LNCAP (cell line): Measurements from ENCODE around the gene KRTAP5-2.

ENCODE experiments used
- TF ChIP-seq, protein P1 (sequence below): fragments of 450-650 bp; IDR thresholded peaks from 2 replicates; pipeline ENCODE4 v1.5.1; 2017; ENCODE audit warnings: mild to moderate bottlenecking

The KRTAP5-2 gene

DNA sequence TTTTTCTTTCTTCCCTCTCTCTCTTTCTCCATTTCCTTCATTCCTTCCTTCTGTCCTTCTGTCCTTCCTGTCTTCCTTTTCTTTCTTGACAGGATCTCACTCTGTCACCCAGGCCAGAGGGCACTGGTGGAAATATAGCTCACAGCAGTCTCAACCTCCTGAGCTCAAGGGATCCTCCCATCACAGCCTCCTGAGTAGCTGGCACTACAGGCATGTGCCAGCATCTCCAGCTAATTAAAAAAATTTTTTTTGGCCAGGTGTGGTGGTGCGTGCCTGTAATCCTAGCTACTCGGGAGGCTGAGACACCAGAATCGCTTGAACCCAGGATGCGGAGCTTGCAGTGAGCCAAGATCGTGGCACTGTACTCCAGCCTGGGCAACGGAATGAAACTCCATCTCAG lies 21.3 kb downstream of the KRTAP5-2 start:
- TF ChIP-seq, protein P1, sequence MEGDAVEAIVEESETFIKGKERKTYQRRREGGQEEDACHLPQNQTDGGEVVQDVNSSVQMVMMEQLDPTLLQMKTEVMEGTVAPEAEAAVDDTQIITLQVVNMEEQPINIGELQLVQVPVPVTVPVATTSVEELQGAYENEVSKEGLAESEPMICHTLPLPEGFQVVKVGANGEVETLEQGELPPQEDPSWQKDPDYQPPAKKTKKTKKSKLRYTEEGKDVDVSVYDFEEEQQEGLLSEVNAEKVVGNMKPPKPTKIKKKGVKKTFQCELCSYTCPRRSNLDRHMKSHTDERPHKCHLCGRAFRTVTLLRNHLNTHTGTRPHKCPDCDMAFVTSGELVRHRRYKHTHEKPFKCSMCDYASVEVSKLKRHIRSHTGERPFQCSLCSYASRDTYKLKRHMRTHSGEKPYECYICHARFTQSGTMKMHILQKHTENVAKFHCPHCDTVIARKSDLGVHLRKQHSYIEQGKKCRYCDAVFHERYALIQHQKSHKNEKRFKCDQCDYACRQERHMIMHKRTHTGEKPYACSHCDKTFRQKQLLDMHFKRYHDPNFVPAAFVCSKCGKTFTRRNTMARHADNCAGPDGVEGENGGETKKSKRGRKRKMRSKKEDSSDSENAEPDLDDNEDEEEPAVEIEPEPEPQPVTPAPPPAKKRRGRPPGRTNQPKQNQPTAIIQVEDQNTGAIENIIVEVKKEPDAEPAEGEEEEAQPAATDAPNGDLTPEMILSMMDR, result no peak

DNA sequence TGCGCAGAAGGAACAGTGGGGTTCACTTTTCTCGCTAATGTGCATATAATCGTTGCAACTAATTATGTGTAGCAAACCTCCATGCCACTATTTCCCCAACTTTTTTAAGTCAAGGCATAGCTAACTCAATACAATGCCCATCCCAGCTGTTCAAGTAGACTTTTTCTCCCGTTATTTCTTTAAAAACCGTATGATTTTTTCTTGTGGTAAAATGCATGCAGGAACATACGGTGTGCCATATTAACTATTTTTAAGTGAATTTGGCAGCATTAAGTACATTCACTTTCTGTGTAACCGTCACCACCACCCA lies 23.2 kb downstream of the KRTAP5-2 start:
- TF ChIP-seq, protein P1, result no peak

DNA sequence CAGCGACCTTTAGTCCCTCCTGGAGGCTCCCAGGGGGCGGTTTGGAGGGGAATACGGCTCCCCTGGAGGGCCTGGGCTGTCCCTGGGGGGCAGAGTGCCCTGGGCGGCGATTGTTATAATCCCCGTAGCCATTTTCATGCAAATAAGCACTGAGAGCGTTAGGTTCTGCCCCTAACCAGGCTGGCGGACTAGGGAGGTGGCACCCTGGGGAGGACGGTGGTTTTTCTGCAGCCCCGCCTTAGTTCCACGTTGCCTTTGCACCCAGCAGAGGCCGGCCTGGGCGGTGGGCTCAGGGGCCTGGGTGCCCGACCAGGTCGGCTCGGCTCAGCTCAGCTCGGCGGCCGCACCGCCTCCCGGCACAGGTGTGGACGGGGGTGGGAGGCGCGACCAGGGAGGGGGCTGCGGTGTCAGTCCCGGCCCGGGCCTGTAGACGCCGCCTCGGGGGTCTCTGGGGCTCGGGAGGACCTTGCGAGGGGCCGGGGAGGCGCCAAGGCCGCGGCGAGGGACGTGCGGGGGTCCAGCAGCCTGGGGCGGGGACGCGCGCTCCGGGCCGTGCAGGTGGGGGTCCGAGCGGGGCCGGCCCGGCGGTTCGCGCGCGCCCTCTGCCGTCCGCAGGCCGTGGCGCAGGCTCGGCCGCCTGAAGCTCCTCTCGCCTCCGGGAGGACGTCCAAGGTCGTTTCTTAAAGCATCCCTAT lies 23.7 kb downstream of the KRTAP5-2 start:
- TF ChIP-seq, protein P1, result peak; percentile 96

GRCh38 chr11:1573903-1574237 lies 24.2 kb downstream of the KRTAP5-2 start:
- TF ChIP-seq, protein P1, result no peak

DNA sequence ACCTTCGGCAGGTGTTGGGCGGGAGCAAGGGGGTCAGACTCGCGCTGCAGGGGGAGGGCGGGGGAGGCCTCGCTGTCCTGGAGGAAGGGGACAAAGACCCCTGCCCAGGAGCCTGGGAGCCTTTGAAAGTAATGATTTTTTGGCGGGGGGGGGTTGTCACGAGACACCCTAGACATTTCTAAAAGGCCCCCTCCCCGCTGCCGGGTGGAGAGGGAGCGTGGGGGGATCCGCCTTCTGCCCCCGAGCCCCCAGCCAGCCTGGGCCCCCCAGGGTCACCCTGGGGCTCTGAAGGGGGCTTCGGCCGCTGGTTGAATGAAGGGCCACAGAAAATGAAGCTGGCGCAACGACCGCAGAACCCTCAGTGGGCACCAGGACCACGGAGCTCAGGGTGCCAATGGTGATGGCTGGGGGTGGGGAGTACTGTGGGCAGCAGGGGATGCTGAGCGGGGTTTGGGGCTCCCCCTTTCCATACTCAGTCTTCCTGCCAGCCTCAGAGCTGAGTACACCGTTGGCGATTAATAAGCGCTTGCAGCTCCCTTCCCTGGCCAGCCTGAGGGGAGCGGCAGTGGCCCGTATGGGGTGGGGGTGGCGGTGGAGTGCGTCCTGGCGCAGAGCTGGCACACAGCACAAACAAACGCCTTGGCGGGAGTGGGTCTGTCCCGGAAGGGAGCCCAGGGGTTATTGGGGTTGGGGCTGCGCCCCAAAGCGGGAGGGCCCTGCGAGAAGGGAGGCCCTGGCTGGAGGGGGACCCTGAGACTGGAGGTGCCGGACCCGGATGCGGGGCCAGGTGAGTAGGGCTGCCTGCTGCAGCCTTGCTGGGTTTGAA lies 24.8 kb downstream of the KRTAP5-2 start:
- TF ChIP-seq, protein P1, result no peak

- TF ChIP-seq, protein P1, result no peak
Measured at GRCh38 chr11:1572197-1573076, 25.7 kb downstream of the KRTAP5-2 start, which contains the start of gene DUSP8. Gene DUSP8, minus strand, starts transcription at chr11:1572271. Its CDS starts 6,445 bp downstream, at chr11:1565826.

GRCh38 chr11:1571760-1572196 lies 26.3 kb downstream of the KRTAP5-2 start:
- TF ChIP-seq, protein P1, result no peak
